OCI-LY7 (cell line): Measurements from ENCODE around the gene PCK2. TPM values are rescaled to one million over a fixed set of nuclear protein-coding genes. Genes with fewer than 3 reads are reported as not detected.

ENCODE experiments used
- BruUV-seq: library from RNA; stranded (reverse); fragments of 400-500 nt; replicated peaks from 2 replicates; lab custom pipeline; 2021; lab: Mats Ljungman, UMichigan
- CTCF ChIA-PET: fragments of 300-600 bp; sonication (Branson Sonifier 250); formaldehyde crosslinking; loops from one replicate; lab custom pipeline; 2022; ENCODE audit warnings: antibody characterized with exemption; ENCODE audit not compliant: unreplicated experiment; lab: Charles Lee
- POLR2A ChIA-PET: fragments of 300-600 bp; sonication (Branson Sonifier 250); formaldehyde crosslinking; loops from one replicate; lab custom pipeline; 2022; ENCODE audit warnings: antibody characterized with exemption; lab: Charles Lee
- DNase-seq: peaks from one replicate; pipeline ENCODE4 v3.0.0-alpha.2; 2015; ENCODE audit warnings: low spot score
- H2AFZ ChIP-seq: fragments of 200-600 bp; sonication (generic), shearing (Covaris generic); 2 replicates; pipeline ENCODE4 v1.6.1; 2014; ENCODE audit warnings: mild to moderate bottlenecking, antibody characterized with exemption, low read length, moderate library complexity
- H3K27ac ChIP-seq: fragments of 200-600 bp; sonication (generic); 2 replicates; pipeline ENCODE4 v1.5.1; 2014; ENCODE audit warnings: mixed run types, low read depth, mild to moderate bottlenecking, moderate library complexity, low read length, inconsistent platforms; ENCODE audit not compliant: poor library complexity, severe bottlenecking
- H3K36me3 ChIP-seq: fragments of 200-600 bp; sonication (generic); 2 replicates; pipeline ENCODE4 v1.6.1; 2014; ENCODE audit warnings: mild to moderate bottlenecking, antibody characterized with exemption, low read length, moderate library complexity, mixed read lengths; ENCODE audit not compliant: insufficient read depth
- H3K4me1 ChIP-seq: fragments of 200-600 bp; sonication (generic); 2 replicates; pipeline ENCODE4 v1.5.1; 2014; ENCODE audit warnings: mild to moderate bottlenecking, low read length; ENCODE audit not compliant: insufficient read depth, poor library complexity, severe bottlenecking
- H3K4me2 ChIP-seq: fragments of 200-600 bp; sonication (generic); 2 replicates; pipeline ENCODE4 v1.6.1; 2014; ENCODE audit warnings: mild to moderate bottlenecking, low read length
- H3K4me3 ChIP-seq: fragments of 200-600 bp; sonication (generic); 2 replicates; pipeline ENCODE4 v1.5.1; 2014; ENCODE audit warnings: mild to moderate bottlenecking, low read depth, low read length; ENCODE audit not compliant: poor library complexity, severe bottlenecking
- H3K79me2 ChIP-seq: fragments of 200-600 bp; sonication (generic); 2 replicates; pipeline ENCODE4 v1.6.1; 2016; ENCODE audit warnings: low read depth, mild to moderate bottlenecking, low read length, moderate library complexity, mixed read lengths; ENCODE audit not compliant: insufficient read depth
- H3K9me2 ChIP-seq: fragments of 200-600 bp; sonication (generic); 2 replicates; pipeline ENCODE4 v1.6.1; 2016; ENCODE audit warnings: mild to moderate bottlenecking, low read length, mixed read lengths; ENCODE audit not compliant: insufficient read depth
- H3K9me3 ChIP-seq: fragments of 200-600 bp; sonication (generic); 2 replicates; pipeline ENCODE4 v1.6.1; 2014; ENCODE audit warnings: mild to moderate bottlenecking, mixed run types, low read length, mixed read lengths
- H4K20me1 ChIP-seq: fragments of 200-600 bp; sonication (generic); 2 replicates; pipeline ENCODE4 v1.6.1; 2014; ENCODE audit warnings: mild to moderate bottlenecking, antibody characterized with exemption, low read length, moderate library complexity, mixed read lengths; ENCODE audit not compliant: insufficient read depth
- CTCF ChIP-seq: fragments of 200-600 bp; sonication (generic); conservative IDR thresholded peaks from 2 replicates; pipeline ENCODE4 v1.5.1; 2014; ENCODE audit warnings: mild to moderate bottlenecking, antibody characterized with exemption, low read length, moderate library complexity, mixed read lengths
- EZH2phosphoT487 ChIP-seq: fragments of 200-600 bp; sonication (generic); IDR thresholded peaks from 2 replicates; pipeline ENCODE4 v1.6.1; 2018; ENCODE audit warnings: low read depth, borderline replicate concordance, mild to moderate bottlenecking, mixed run types, antibody characterized with exemption, low read length, moderate library complexity, mixed read lengths
- intact Hi-C: fragments of 100-400 bp; cut with micrococcal nuclease; formaldehyde crosslinking; loops from one replicate; pipeline ENCODE4 v1.10.0; 2022; ENCODE audit not compliant: unreplicated experiment
- total RNA-seq, 2 experiments: library from RNA; depleted of rRNA in 1 of 2; stranded (reverse); fragments of >200 nt in 1 of 2; shearing (Covaris generic) in 1 of 2; gene quantifications; 2 replicates each; pipeline ENCODE4 v1.2.3, GENCODE V29; 2014 to 2022

The PCK2 gene
- total RNA-seq, 2 experiments from 2014 or later = 43.6 to 130 TPM

GRCh38 chr14:24057271-24057670 lies 36.8 kb upstream of the PCK2 start:
- no peaks in the 10 kb centered on the region for H3K36me3 ChIP-seq
- H2AFZ ChIP-seq = no peak overlapping the region
- H3K9me2 ChIP-seq = no peaks in the 10 kb centered on the region
- POLR2A ChIA-PET = no interaction called here
- peaks cover 2% of the 10 kb centered on the region for H3K4me1 ChIP-seq
- no peak overlapping the region for H3K4me3 ChIP-seq
- no peak overlapping the region for H3K4me2 ChIP-seq
- intact Hi-C loops = no loop called here
- CTCF ChIA-PET = interaction anchor here (1.6 kb wide), 1 partner anchor 33 kb away, joined by 8 read pairs; no protein-coding TSS in a partner anchor
- TF ChIP-seq EZH2phosphoT487 (no peak), CTCF (no peak)
- no peak overlapping the region for H3K27ac ChIP-seq
- H3K9me3 ChIP-seq = no peaks in the 10 kb centered on the region
- H4K20me1 ChIP-seq = no peaks in the 10 kb centered on the region
- no peaks in the 10 kb centered on the region for H3K79me2 ChIP-seq
- no TSS peak for BruUV-seq
- no peak for DNase-seq

- no peak overlapping the region for H2AFZ ChIP-seq
- intact Hi-C loops = loop anchor here (1.0 to 2.0 kb wide), 2 partner anchors 32 to 51 kb away; no protein-coding TSS in a partner anchor
- no peak overlapping the region for H3K4me3 ChIP-seq
- no peak overlapping the region for H3K27ac ChIP-seq
- no peaks in the 10 kb centered on the region for H3K4me1 ChIP-seq
- no peaks in the 10 kb centered on the region for H3K9me2 ChIP-seq
- no peaks in the 10 kb centered on the region for H4K20me1 ChIP-seq
- no peaks in the 10 kb centered on the region for H3K36me3 ChIP-seq
- POLR2A ChIA-PET = no interaction called here
- no TSS peak for BruUV-seq
- no peaks in the 10 kb centered on the region for H3K9me3 ChIP-seq
- H3K79me2 ChIP-seq = no peaks in the 10 kb centered on the region
- no peak overlapping the region for H3K4me2 ChIP-seq
- DNase-seq = no peak
- TF ChIP-seq CTCF (no peak), EZH2phosphoT487 (no peak)
- CTCF ChIA-PET = interaction anchor here (1.6 kb wide), 1 partner anchor 33 kb away, joined by 8 read pairs; no protein-coding TSS in a partner anchor
Measured at GRCh38 chr14:24057867-24058259, 36.2 kb upstream of the PCK2 start.

- Histone ChIP-seq H3K36me3 (no peaks in the 10 kb centered on the region), H3K4me2 (no peak overlapping the region), H2AFZ (no peak overlapping the region), H3K9me2 (no peaks in the 10 kb centered on the region), H3K27ac (no peak overlapping the region), H3K4me3 (no peak overlapping the region), H3K9me3 (no peaks in the 10 kb centered on the region), H4K20me1 (no peaks in the 10 kb centered on the region), H3K4me1 (no peaks in the 10 kb centered on the region), H3K79me2 (no peaks in the 10 kb centered on the region)
- POLR2A ChIA-PET = interaction anchor here (0.6 kb wide), 1 partner anchor 681 kb away, joined by 4 read pairs; no protein-coding TSS in a partner anchor
- no TSS peak for BruUV-seq
- TF ChIP-seq EZH2phosphoT487 (no peak), CTCF (peak; percentile 61)
- intact Hi-C loops = loop anchor here (1.0 to 2.0 kb wide), 2 partner anchors 32 to 50 kb away; no protein-coding TSS in a partner anchor
- peak; percentile 41 for DNase-seq
- CTCF ChIA-PET = interaction anchor here (1.6 kb wide), 1 partner anchor 32 kb away, joined by 8 read pairs; no protein-coding TSS in a partner anchor
Measured at GRCh38 chr14:24058260-24058950, 35.7 kb upstream of the PCK2 start.
